Transverse colon (tissue), 4 donors: Measurements from ENCODE around the gene IL18. TPM values are rescaled to one million over a fixed set of nuclear protein-coding genes. Genes with fewer than 3 reads are reported as not detected.

Experiments used
- DNase-seq: peaks from one replicate; pipeline ENCODE4 v3.0.0-alpha.2; 2019
- H3K27ac ChIP-seq, 4 donors: fragments of 200-600 bp; sonication (generic); 2 replicates each; pipeline ENCODE4 v1.5.1; 2016 to 2018; ENCODE audit warnings: inconsistent platforms in 4 of 4
- H3K27me3 ChIP-seq: fragments of 200-600 bp; sonication (generic); 2 replicates; pipeline ENCODE4 v1.5.1; 2017; ENCODE audit warnings: inconsistent platforms
- H3K36me3 ChIP-seq, 4 donors: fragments of 200-600 bp; sonication (generic); 2 replicates each; pipeline ENCODE4 v1.5.1; 2017 to 2019; ENCODE audit warnings: inconsistent platforms in 4 of 4
- H3K4me1 ChIP-seq, 4 donors: fragments of 200-600 bp; sonication (generic); 2 replicates each; pipeline ENCODE4 v1.5.1; 2017 to 2020; ENCODE audit warnings: inconsistent platforms in 4 of 4
- H3K4me3 ChIP-seq, 4 donors: fragments of 200-600 bp; sonication (generic); 1 replicate in 1 of 4; 2 replicates in 3 of 4; pipeline versions ENCODE4 v1.5.1 to v1.6.1; 2017 to 2019; ENCODE audit warnings: inconsistent platforms in 4 of 4
- H3K9me3 ChIP-seq, 2 donors: fragments of 200-600 bp; sonication (generic); 2 replicates each; pipeline ENCODE4 v1.5.1; 2017 to 2019; ENCODE audit warnings: inconsistent platforms in 2 of 2
- EP300 ChIP-seq: sonication (generic); formaldehyde crosslinking; IDR thresholded peaks from one replicate; pipeline ENCODE4 v1.6.1; 2017; ENCODE audit warnings: antibody characterized with exemption, low read depth
- POLR2A ChIP-seq: fragments of 450-650 bp; IDR thresholded peaks from one replicate; pipeline ENCODE4 v1.6.1; 2016; ENCODE audit warnings: antibody characterized with exemption, mild to moderate bottlenecking, moderate library complexity
- POLR2AphosphoS5 ChIP-seq, 3 donors: sonication (generic); formaldehyde crosslinking; IDR thresholded peaks; one replicate each; pipeline ENCODE4 v1.6.1; 2016; ENCODE audit warnings: antibody characterized with exemption in 3 of 3
- WGBS, 2 donors: methylation state at CpG; one replicate each; pipeline ENCODE4 v1.1.5; 2018; ENCODE audit warnings: low coverage in 1 of 2; 5-methylcytosine and 5-hydroxymethylcytosine counted together
- in situ Hi-C, 4 donors: fragments of 200-750 bp; cut with MboI; loops; one replicate each; pipeline versions ENCODE4 v1.15.0 to v1.15.1; 2017; ENCODE audit warnings: low sequenced_read_pairs in 3 of 4, low pct_ligation_motif_present in 1 of 4, low pct_unique_long_range_greater_than_20kb in 1 of 4
- intact Hi-C: fragments of 100-400 bp; cut with DNase I; formaldehyde crosslinking; loops from one replicate; pipeline ENCODE4 v1.15.1; 2023; ENCODE audit warnings: low total_unique reads
- total RNA-seq, 4 donors: library from RNA; depleted of rRNA; stranded (reverse); fragments of >200 nt; gene quantifications; one replicate each; pipeline ENCODE4 v1.1.0, GENCODE V29; 2016
- TF ChIP-seq, protein P1 (sequence below), 5 experiments: fragments of 200-600 bp in 3 of 5; fragments of 450-650 bp in 2 of 5; sonication (generic) in 3 of 5; IDR thresholded peaks; 1 replicate in 2 of 5; 2 replicates in 3 of 5; pipeline ENCODE4 v1.5.1; 2016 to 2017; ENCODE audit warnings: antibody characterized with exemption in 5 of 5, inconsistent platforms in 3 of 5, mild to moderate bottlenecking in 2 of 5, moderate library complexity in 1 of 5

The IL18 gene
- total RNA-seq, 4 donors from 2014 or later, result 18.1 to 169 (median 76.0) TPM

DNA sequence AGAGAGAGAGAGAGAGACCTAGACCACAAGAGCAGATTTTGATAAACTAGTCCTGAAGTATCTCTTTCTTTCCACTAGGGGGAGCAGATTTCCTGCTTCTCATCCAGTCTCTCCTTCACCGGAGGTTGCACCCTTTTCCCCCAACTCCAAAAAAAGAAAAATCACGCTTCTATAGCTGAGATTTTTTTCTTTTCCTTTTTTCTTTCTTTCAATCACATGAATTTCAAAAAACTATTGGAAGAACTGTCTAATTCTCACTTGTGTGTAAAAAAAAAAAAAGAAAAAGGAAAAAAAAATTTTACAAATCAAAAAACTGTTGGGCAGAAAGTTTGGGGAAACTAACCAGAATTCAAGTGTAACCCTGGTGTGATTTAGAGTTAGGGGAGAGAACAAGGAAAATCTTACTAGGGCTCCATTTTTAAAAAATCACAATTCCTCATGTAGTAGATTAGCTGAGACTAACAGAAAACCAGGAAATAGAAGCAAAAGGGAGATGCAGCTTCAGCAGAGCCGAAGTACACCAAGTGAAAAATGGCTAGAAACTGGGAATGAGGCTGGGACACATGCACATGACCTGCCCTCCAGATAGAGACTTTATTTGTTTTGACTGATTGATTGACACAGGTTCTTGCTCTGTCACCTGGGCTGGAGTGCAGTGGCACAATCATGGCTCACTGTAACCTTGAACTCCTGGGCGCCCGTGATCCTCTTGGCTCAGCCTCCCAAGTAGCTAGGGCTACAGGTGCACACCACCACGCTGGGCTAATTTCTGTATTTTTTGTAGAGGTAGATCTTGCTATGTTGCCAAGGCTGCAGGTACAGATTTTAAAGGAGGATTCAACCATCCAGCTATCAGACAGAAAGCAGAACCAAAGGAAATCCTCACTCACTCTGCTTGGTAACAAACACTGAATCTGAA, 50.1 kb downstream of the IL18 start:
- intact Hi-C loops (no loop called here), in situ Hi-C loops (loop anchor here in 2 of 4 donors (10.0 to 25.0 kb wide), 2 partner anchors 61 to 174 kb away; partner anchors contain the start of gene BCO2 (in 2 of the 2))
- H3K27me3 ChIP-seq, result no peaks in the 10 kb centered on the region
- no peak for TF ChIP-seq POLR2AphosphoS5 (IDR thresholded peaks at IDR 0.05)
- TF ChIP-seq, protein P1, sequence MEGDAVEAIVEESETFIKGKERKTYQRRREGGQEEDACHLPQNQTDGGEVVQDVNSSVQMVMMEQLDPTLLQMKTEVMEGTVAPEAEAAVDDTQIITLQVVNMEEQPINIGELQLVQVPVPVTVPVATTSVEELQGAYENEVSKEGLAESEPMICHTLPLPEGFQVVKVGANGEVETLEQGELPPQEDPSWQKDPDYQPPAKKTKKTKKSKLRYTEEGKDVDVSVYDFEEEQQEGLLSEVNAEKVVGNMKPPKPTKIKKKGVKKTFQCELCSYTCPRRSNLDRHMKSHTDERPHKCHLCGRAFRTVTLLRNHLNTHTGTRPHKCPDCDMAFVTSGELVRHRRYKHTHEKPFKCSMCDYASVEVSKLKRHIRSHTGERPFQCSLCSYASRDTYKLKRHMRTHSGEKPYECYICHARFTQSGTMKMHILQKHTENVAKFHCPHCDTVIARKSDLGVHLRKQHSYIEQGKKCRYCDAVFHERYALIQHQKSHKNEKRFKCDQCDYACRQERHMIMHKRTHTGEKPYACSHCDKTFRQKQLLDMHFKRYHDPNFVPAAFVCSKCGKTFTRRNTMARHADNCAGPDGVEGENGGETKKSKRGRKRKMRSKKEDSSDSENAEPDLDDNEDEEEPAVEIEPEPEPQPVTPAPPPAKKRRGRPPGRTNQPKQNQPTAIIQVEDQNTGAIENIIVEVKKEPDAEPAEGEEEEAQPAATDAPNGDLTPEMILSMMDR (IDR thresholded peaks at IDR 0.05), result peak; percentile 68 to 76 (median 69)
- no peaks in the 10 kb centered on the region for H3K36me3 ChIP-seq
- H3K4me3 ChIP-seq, result no peak overlapping the region
- peaks cover 0 to 7% (median 0%) of the 10 kb centered on the region in 4 donors for H3K4me1 ChIP-seq
- no peak overlapping the region for H3K27ac ChIP-seq
- DNase-seq, result no peak
- no peaks in the 10 kb centered on the region for H3K9me3 ChIP-seq
- 29 to 55% methylated on average over 3 to 6 of the region's 6 CpGs for WGBS, 2 donors

DNA sequence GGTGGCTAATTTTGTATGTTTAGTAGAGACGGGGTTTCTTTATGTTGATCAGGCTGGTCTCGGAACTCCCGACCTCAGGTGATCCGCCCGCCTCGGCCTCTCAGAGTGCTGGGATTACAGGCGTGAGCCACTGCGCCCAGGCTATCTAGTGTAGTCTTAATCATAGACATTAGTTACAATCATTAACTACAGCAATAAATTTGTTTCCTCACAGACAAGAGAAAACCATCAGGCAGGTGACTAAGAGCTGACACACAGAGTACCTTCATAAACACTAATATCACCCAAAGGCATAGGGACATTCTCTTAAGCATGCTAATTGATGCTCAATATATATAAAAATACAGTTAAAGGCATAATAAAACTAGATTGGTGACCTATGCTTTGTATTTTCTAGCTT, 57.8 kb downstream of the IL18 start:
- no peaks in the 10 kb centered on the region for H3K9me3 ChIP-seq
- no peak overlapping the region for H3K27ac ChIP-seq
- H3K4me1 ChIP-seq, result no peaks in the 10 kb centered on the region
- no peaks in the 10 kb centered on the region for H3K36me3 ChIP-seq
- in situ Hi-C loops (loop anchor here in 1 of 4 donors (25.0 kb wide), 1 partner anchor 181 kb away; no protein-coding TSS in a partner anchor), intact Hi-C loops (no loop called here)
- H3K4me3 ChIP-seq, result no peak overlapping the region
- no peak for DNase-seq
- WGBS, 2 donors, result 97% methylated on average over 8 of the region's 8 CpGs; no CpG with 5 or more reads in 1 of the 2 donors
- TF ChIP-seq, protein P1 (IDR thresholded peaks at IDR 0.05), result no peak
- TF ChIP-seq EP300 (no peak), POLR2A (no peak), POLR2AphosphoS5 (IDR thresholded peaks at IDR 0.05) (no peak)
- H3K27me3 ChIP-seq, result no peaks in the 10 kb centered on the region

DNA sequence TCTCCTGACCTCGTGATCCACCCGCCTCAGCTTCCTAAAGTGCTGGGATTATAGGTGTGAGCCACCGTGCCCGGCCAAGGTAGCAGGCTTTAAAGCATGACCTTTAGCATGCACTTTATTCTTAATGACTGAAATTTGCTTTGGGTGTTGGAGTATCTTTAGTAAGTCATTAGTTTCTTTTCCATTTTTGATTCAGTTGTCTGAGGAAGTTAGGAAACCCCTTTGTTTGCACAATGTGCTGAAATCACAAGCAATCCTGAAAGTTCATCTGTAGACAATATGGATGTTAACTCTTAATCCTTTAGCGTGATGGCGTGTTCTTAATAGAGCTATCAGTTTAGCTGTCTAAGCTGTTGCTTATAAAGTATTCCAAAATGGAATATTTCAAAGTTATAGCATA, 60.4 kb downstream of the IL18 start:
- Histone ChIP-seq H3K27me3 (no peaks in the 10 kb centered on the region), H3K4me3 (no peak overlapping the region), H3K27ac (no peak overlapping the region), H3K9me3 (no peaks in the 10 kb centered on the region), H3K4me1 (no peaks in the 10 kb centered on the region), H3K36me3 (no peaks in the 10 kb centered on the region)
- WGBS, 2 donors, result 85 to 92% methylated on average over 2 to 6 of the region's 6 CpGs
- no peak for TF ChIP-seq EP300
- no peak for TF ChIP-seq POLR2A
- TF ChIP-seq, protein P1 (IDR thresholded peaks at IDR 0.05), result no peak
- TF ChIP-seq POLR2AphosphoS5 (IDR thresholded peaks at IDR 0.05), result no peak
- in situ Hi-C loops, result loop anchor here in 1 of 4 donors (25.0 kb wide), 1 partner anchor 184 kb away; no protein-coding TSS in a partner anchor
- no peak for DNase-seq
- intact Hi-C loops, result no loop called here

DNA sequence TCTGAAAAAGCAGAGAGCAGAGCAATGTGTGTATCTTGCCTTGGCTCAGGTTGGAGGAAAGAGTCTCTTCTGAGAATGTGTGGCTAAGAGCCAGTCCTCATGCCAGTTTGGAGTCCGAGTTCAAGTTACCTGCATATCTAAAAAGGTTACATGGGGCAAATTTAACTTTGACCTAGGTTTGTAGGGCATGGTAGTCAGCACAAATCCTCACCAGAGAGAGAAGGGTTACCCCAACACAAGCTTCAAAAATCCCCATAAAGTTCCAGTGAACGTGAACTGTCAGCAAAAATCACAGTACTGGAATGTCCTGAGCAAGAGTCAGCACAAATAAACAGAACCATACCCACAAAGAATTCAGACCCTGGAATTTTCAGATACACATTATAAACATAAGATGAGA, 63.4 kb downstream of the IL18 start:
- in situ Hi-C loops, result loop anchor here in 1 of 4 donors (25.0 kb wide), 1 partner anchor 187 kb away; no protein-coding TSS in a partner anchor
- H3K27ac ChIP-seq, result no peak overlapping the region
- TF ChIP-seq POLR2A, result no peak

More for the DNA sequence above, 63.4 kb downstream of the IL18 start:
- H3K4me3 ChIP-seq, result no peak overlapping the region
- no peaks in the 10 kb centered on the region for H3K9me3 ChIP-seq
- no peak for DNase-seq
- intact Hi-C loops, result no loop called here
- H3K36me3 ChIP-seq, result peaks cover 0 to 8% (median 3%) of the 10 kb centered on the region in 4 donors
- no peaks in the 10 kb centered on the region for H3K4me1 ChIP-seq
- no peaks in the 10 kb centered on the region for H3K27me3 ChIP-seq
- 54 to 67% methylated on average over 1 to 2 of the region's 2 CpGs for WGBS, 2 donors
